ENCODE data around the gene ARL9. TPM values are rescaled to one million over a fixed set of nuclear protein-coding genes. Genes with fewer than 3 reads are reported as not detected.
A peak's percentile ranks its signal among the peaks of the same experiment; 100 is the strongest.
"Not testable (repeated sequence)": the region's sequence is repeated elsewhere in the genome, so short reads cannot be mapped to it uniquely, and the experiment has no call there.

The ARL9 gene, protein sequence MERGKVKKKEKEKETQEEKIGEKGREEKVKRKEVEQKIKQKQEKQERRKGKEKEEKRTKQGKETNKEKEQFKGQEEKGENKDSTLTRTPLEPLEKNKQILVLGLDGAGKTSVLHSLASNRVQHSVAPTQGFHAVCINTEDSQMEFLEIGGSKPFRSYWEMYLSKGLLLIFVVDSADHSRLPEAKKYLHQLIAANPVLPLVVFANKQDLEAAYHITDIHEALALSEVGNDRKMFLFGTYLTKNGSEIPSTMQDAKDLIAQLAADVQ
- total RNA-seq, result not detected

DNA sequence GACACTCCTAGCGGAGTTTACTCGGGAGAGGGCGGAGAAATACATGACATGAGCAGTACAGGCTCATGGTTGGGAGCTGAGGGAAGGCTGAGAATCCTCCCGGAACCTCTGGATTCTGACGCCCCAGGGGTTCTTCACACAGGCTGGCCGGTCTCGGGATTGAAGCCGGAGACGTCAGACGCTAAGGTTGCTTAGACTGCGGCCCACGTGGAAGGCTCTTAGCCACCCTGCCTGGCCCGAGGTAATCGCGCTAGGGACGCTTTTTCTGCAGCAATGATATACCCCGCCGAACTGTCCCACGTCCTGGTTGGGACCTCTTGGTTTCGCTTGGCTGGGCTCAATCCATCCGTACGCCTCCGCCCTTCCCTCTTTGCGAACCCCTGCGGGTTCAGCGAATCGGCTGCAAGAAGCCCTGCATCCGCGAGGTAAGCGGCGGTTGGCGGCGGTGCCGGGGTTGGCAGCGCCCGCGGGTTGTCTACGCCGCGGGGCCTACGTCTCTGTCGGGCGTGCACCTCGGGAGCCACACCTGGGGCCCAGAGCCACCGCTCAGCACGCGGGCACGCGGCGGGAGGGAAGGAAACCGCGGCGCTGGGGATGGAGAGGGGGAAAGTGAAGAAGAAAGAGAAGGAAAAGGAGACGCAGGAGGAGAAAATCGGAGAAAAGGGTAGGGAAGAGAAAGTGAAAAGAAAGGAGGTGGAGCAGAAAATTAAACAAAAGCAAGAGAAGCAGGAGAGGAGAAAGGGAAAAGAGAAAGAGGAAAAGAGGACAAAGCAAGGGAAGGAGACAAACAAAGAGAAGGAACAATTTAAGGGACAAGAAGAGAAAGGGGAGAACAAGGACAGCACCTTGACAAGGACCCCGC lies at the start of gene ARL9:
Gene ARL9 (plus strand): TSS at position 523 of the 862 bp plus-strand sequence. CDS start 72 bp downstream, at position 595.
- DNase-seq, result peak; percentile 49

DNA sequence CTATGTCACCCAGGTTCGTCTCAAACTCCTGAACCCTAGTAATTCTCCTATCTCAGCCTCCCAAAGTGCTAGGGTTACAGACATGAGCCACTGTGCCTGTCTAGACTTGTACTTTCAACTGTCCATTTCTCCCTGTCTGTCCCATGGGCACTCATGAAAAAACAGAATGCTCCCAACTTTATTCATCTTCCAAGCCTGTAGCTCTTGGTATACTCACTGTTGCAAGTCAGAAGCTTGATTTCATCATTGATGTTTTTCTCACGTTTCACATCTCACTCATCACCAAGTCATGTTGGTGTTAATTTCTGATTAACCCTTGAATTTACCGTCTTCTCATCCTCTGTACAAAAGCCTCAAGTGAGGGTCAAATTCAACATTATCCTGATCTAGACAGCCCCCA lies 45.5 kb upstream of the ARL9 start:
- DNase-seq, result no peak

DNA sequence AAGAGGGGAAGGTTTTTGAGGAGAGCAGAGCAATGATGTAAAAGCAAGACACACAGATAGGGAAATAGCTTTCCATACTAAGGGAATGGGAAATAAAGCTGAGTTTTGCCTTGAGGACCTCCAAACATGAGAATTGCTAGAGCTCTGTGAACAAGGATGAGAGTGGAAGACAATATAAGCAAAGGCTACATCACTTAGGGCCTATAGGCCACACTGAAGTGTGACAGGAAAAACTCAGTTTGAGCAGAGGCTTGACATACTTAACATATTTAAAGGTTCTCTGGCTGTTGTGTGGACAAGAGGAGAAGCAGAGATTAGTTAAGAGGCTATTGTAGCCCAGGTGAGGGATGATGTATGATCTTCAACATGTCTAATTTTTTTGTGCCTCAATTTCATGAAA lies 43.4 kb upstream of the ARL9 start:
- no peak for DNase-seq

DNA sequence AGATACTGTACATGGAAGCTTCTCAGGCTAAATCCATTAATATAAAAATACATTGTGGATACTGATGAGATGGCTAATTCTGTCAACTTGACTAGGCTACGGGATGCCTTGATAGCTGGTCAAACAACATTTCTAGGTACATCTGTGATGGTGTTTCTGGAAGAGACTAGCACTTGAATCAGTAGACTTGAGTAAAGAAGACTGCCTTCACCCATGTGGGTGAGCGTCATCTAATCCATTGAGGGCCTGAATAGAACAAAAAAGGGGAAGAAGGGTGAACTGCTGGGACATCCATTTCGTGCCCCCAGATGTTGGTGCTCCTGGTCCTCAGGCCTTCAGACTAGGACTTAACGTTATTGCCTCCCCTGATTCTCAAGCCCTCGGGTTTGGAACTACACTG lies 41.9 kb upstream of the ARL9 start:
- no peak for DNase-seq

DNA sequence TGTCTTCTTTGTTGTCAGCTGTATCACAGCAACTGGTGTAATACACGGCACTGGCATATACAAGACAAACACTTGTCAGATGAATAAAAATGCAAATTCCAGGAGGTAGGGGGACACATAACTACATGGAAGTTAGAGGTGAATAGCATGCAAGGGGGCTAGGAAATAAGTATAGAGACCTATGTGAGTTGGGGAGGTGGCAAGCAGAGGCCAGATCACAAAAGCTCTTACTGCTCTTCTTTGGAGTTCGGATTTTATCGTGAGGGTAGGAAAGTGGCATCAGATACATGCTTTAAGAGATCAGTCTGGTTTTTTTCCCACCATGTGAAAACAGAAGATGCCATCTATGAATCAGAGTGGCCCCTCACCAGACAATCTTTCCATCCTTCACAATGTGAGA lies 41.0 kb upstream of the ARL9 start:
- no peak for DNase-seq

DNA sequence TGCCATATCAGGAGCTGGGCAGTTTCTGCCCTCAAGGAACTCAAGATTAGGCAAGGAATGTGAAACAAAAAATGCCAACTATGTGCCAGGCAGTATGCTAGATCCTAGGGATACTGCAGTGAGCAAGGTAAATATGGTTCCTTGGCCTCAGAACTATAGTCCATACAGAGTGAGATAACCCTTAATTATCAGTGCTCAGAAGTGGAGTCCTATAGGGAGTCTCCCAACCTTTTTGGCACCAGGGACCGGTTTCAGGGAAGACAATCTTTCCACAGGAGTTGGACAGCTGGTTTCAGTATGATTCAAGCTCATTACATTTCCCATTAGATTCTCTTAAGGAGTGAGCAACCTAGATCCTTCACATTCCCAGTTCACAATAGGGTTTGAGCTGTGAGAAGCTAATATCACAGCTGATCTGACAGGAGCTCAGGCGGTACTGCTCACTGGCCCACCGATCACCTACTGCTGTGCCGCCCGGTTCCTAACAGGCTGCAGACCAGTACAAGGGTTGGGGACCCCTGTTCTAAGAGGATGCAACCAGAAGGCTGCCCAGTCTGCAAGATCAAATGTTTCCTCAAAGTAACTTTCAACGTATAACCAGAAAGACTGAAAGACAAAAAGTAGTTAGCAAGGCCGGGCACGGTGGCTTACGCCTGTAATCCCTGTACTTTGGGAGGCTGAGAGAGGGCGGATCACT lies 39.8 kb upstream of the ARL9 start:
- DNase-seq, result no peak

DNA sequence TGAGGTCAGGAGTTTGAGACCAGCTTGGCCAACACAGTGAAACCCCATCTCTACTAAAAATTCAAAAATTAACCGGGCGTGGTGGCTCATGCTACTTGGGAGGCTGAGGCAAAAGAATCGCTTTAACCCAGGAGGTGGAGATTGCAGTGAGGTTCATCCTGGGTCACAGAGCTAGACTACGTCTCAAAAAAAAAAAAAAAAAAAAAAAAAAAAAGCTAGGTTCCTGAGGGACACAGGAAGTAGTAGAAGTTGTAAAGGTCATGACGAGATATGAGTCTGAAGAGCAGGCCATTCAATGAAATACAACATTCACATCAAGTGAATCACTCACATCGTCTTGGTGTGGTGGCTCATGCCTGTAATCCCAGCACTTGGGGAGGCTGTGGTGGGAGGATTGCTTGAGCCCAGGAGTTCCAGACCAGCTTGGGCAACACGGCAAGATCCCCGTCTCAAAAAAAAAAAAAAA lies 39.3 kb upstream of the ARL9 start:
- DNase-seq, result not testable (repeated sequence)

DNA sequence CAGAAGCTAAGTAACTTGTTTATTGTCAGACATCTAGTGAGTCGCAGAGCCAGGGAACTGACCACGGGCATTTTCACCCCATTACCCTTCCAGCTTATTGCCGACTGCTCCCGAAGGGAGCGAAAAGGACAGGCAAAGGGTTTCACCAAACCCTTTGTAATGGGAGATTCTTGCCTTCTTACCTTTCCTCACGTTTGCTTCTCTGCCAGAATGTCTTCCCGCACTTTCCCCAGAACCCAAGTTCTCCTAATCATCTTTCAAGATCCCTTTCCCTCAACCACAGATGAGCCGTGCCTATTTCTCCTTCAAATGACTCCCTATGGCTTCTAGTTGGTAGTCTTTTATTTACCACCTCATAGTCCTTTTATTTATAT lies 38.7 kb upstream of the ARL9 start:
- no peak for DNase-seq

DNA sequence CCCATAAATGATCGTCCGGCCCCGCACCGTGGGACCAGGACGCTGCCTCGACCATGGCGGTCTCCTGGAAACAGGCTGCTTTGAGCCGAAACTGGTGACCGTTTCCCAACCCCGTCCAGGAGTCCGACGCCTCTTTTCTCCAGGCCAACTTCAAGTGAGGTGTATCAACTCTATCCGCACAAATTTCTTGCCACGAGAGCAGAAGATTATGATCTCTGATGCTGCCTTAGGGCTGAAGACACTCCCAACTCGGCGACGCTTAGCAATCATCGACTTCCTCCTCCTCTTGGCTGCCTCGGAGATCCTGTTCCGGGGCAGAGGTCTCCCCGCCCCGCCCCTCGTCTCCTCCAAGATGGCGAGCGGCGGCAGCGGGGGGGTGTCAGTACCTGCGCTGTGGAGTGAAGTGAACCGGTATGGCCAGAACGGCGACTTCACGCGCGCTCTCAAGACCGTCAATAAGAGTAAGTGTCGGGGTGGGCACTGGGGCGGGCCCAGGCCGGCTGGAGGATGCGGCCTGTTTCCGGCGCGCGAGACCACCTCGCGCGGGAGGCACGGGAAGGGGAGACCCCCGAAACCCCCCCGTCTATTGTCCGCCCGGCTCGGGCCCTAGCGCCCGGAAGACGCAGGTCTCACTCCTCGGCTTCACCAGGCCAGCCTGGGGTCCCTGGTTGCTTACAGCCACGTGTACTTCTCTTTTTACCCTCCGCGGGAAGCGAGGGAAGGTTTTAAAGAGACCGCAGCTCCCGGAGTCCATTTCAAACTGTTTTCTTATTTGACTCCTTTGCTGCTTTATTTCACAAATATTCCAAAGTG lies 38.1 kb upstream of the ARL9 start, which contains the start of gene SRP72:
Gene SRP72 (plus strand): TSS at position 334 of the 813 bp plus-strand sequence. CDS start 19 bp downstream, at position 353.
- peak; percentile 92 for DNase-seq

DNA sequence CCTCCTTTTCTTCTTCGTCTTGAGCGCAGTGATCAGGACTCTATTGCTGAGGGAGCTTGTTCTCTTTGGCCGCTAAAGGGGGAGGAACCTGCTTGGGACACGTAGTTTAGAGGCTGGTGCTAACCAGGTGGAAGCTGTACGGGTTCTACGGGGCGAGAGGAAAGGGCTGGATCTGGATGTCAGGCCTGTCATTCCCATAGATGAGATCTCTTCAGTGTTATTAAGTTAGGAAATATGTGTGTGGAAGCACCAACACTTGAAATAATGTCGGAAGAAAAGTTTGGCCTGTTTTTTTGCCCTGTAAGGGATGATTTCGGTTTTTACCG lies 37.5 kb upstream of the ARL9 start:
- no peak for DNase-seq

DNA sequence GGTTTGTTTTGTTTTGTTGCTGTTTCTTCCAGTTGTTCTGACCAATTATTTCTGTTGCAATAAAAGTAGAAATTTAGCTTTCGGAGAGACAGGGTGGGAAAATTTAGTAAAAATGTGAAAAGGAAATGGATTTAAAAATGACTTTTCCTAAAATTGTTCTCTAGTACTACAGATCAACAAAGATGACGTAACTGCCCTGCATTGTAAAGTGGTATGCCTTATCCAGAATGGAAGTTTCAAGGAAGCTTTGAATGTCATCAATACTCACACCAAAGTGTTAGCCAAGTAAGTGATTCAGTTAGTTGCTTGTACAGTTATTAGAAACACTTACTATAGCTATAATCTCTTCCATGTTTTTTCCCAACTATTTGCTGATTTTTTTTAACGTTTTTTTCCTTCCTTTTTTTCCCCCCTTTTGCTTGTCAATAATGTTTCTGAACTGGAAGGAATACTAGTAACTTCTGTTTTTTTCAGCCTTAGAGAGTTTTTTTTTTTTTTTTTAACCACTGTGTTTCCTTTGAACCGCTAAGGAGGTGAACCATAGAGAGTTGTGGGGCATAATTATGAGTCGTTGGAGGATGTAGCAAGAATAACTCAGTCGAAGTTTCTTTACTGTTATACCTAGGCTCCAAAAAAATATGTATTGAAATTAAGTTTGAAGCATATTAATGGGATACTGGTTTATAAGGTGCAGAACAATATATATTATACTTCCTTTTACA lies 35.9 kb upstream of the ARL9 start:
- no peak for DNase-seq

DNA sequence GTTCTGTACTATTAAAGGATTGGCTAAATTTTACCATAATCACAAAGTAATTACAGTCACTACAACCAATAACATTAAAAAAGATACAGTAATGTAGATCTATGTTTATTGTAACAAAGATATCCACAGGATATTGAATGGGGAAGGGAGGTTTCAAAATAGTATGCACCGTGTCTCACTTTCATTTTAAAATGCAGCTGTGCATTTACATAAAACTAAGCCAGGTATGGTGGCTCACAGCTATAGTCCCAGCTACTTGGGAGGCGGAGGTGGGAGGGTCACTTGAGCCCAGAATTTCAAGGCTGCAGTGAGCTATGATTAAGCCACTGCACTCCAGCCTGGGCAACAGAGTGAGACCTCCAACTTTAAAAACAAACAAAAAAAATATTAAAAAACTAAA lies 29.7 kb upstream of the ARL9 start:
- no peak for DNase-seq

DNA sequence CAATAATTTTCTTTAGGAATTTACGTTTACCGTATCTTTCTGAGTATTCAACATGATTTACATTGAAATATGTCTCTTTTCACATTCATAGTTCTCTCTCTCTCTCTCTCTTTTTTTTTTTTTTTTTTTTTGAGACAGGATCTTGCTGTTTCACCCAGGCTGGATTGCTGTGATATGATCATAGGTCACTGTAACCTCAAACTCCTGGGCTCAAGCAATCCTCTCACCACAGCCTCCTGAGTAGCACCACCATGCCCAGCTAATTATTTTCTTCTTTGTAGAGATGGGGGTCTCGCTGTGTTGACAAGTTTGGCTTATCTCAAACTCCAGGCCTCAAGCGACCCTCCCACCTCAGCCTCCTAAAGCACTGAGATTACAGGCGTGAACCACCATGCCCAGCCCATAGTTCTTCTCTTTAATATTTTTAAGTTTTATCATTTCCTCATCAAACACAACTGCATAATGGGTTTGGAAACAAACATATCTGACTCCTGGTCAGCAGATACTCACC lies 28.3 kb upstream of the ARL9 start:
- no peak for DNase-seq

DNA sequence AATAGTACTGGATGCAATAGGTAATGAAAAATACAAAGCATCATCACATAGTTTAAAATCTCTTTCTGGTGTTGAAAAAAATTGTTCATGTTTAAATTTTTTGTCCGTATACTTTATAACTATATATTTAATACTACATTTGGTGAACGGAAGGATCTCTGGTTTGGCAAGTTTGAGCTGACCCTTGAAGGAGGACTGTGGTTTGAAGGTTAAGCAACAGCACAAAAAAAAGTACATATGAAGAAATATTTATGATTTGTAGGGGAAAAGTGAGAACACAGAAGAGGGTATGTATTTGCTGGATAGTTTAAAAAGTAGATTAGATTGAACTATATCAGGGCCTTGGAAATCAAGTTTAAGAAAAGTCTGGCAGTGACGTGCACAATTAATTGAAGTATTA lies 24.9 kb upstream of the ARL9 start:
- no peak for DNase-seq

DNA sequence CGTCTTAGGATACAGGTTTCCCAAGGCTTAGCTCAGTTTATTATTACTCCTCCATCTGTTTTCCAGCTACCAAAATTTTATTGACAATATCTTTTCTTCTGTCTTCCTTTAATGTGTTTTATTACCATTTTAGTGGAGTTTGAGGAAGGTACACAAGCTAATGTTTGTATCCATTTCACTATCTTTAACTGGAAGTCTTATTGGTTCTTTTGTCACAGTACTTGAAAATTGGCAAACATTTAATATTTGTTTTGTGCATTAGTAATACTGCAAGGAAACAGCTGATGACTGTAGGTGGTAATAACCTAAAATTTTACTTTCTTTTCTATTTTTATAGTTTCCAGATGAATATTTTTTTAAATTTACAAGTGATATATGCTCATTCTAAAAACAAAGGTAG lies 9.3 kb upstream of the ARL9 start:
- DNase-seq, result no peak

DNA sequence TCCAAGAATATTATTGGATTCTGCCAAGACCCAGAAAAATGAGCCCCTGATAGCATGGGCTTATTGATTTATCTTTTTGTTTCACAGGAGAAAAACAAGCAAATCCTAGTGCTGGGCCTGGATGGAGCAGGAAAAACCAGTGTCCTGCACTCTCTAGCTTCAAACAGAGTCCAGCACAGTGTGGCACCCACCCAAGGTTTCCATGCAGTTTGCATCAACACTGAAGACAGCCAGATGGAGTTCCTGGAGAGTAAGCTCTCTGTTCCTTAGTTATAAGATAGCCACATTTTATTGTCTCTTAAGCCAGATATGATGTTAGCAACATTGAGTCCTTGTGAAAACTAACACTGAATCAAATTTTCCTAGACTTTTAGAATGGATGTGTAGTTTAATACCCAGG lies 5.5 kb downstream of the ARL9 start:
- no peak for DNase-seq

DNA sequence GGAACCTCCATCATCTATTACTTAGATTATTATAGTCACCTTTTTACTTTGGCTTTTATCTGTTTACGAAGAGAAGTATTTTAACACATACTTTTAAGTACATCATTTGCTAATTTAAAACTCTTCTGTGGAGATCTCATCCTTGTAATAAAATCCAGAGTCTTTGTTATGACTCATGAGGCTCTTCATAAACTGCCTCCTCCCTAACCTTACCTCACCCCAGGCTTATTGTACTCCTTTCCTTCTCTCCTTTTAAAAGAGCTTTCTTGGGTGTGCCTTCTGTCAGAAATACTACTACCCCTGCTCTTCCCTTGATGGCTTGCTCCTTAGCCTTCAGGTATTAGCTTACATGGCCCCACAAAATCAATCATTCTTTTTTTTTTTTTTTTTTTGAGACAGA lies 6.6 kb downstream of the ARL9 start:
- no peak for DNase-seq

DNA sequence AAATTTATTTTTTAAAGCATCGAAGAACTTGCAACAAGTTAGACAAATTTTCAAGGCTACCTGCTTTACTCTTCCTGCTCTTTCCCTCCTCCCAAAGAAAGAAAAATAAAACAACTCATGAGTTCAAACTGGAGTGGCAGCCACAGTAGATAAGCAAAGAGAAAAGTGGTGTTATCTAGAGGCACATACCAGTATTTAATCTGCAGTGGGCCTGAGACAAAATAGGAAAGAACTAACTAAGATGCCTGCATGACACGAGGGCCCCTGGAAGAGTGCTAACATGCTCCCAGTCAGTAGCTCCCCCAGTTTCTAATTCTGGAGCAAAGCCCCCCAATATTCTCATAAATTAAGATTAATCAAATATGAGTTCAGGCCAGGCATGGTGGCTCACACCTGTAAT lies 7.9 kb downstream of the ARL9 start:
- DNase-seq, result no peak

DNA sequence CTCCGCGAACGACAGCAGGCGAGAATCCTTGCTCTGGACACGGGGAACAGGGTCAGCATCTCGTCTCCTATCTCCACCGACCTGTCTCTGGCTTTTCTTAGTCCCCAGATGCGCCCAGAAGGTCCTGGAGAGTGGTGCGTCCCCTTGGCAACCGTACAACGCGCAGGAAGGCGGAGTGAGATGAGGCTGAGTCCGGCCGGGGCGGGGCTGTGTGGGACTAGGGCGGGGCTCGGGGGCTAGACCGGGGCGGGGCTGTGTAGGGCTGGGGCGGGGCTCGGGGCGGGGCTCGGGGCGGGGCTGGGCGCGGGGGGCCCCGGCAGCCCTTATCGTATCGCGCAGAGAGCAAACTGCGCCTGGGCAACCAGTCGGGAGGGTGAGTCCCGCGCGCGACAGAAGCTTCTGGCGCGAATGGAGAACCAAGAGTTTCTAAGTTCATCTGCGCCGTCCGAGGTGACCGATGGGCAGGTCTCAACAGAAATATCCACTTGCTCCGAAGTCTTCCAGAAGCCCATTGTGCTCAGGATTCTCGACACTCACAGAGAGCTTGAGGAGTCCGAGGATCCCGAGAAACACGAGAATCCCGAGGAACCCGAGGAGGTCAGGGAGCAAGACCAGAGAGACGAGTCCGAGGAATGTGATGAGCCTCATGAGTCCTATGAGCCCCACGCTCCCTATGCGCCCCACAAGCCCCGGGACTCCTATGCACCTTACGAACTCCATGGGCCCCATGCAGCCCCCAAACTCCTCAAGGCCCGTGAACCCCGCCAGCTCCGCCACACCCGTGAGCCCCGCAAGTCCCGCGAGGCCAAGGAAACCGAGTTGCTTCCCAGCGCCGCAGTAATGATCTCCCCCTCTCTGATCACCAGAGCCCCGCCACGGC lies 24.9 kb downstream of the ARL9 start:
- peak; percentile 64 for DNase-seq

DNA sequence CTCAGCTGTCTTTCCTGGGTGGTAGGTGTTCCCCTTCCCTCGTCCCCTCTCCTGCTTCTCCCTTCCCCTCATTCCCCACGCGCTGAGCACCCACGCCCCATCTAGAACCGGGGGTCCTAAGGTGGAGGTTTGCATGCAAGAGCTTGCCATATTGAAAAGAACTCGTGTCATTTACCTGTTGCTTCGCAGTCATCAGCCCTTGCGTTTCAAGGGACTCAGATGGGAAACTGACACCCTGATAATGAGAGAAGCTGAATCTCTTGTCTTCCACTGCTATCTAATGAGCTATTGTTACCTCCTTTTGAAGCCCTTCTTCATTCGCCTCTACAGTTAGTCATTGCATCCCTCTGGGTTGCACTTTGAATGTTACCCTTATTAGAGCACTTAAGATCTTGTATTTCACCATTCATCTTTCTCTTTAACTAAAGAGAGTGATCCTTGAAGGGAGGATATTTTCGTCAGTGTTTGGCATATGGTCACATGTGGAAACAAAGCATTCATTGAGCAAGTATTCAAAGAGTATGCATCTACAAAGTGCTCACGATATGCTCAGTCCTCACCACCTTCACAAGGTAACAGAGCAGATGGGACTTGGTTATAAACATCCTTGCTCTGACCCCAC lies 25.7 kb downstream of the ARL9 start:
- no peak for DNase-seq

Measured in effector CD4-positive, alpha-beta T cell (primary cell).